K562 (cell line): ENCODE results near the gene TOM1L2. TPM values are rescaled to one million over a fixed set of nuclear protein-coding genes. Genes with fewer than 3 reads are reported as not detected.

ENCODE experiments used
- BCL6 ChIP-seq: fragments of 250-450 bp; sonication (Bioruptor Pico); IDR thresholded peaks from 2 replicates; pipeline ENCODE4 v1.4.0; 2020
- CHCHD3 ChIP-seq: fragments of 250-450 bp; sonication (Bioruptor Pico); IDR thresholded peaks from 2 replicates; pipeline ENCODE4 v2.1.2; 2022; ENCODE audit warnings: mild to moderate bottlenecking
- COPS2 ChIP-seq: fragments of 450-650 bp; conservative IDR thresholded peaks from 2 replicates; pipeline ENCODE4 v1.6.1; 2016; ENCODE audit warnings: mild to moderate bottlenecking, moderate library complexity
- CXXC5 ChIP-seq: fragments of 250-450 bp; sonication (Bioruptor Pico); IDR thresholded peaks from 2 replicates; pipeline ENCODE4 v1.8.0; 2022; ENCODE audit warnings: inconsistent platforms, mild to moderate bottlenecking, moderate library complexity
- EHMT2 ChIP-seq: fragments of 450-650 bp; IDR thresholded peaks from 2 replicates; pipeline ENCODE4 v1.6.1; 2018; ENCODE audit warnings: antibody characterized with exemption
- ESRRB ChIP-seq: fragments of 250-450 bp; sonication (Bioruptor Pico); IDR thresholded peaks from 2 replicates; pipeline ENCODE4 v1.5.0; 2020; ENCODE audit warnings: mild to moderate bottlenecking, moderate library complexity, borderline replicate concordance
- GABPB2 ChIP-seq: fragments of 250-450 bp; sonication (Bioruptor Pico); conservative IDR thresholded peaks from 2 replicates; pipeline ENCODE4 v1.5.1; 2021; ENCODE audit warnings: mild to moderate bottlenecking
- MAFF ChIP-seq: IDR thresholded peaks from 2 replicates; pipeline ENCODE4 v1.6.1; 2012; ENCODE audit warnings: low read length, improper control_type of control experiment
- MXI1 ChIP-seq: IDR thresholded peaks from 2 replicates; pipeline ENCODE4 v1.6.1; 2011; ENCODE audit warnings: low read depth, mild to moderate bottlenecking, improper control_type of control experiment, low read length
- NR3C1 ChIP-seq: sonication (generic); formaldehyde crosslinking; IDR thresholded peaks from 2 replicates; pipeline ENCODE4 v1.8.1; 2022; ENCODE audit warnings: missing genetic modification reagents
- POLR3G ChIP-seq: IDR thresholded peaks from 2 replicates; pipeline ENCODE4 v1.6.1; 2011; ENCODE audit not compliant: insufficient read length, insufficient replicate concordance; ENCODE audit errors: extremely low read depth
- PRMT5 ChIP-seq: sonication (generic); formaldehyde crosslinking; IDR thresholded peaks from 2 replicates; pipeline ENCODE4 v1.5.0; 2020; ENCODE audit warnings: missing genetic modification reagents
- SAP30 ChIP-seq: fragments of 200-600 bp; sonication (generic); IDR thresholded peaks from 2 replicates; pipeline ENCODE4 v1.6.1; 2012; ENCODE audit warnings: borderline replicate concordance, low read depth, mild to moderate bottlenecking, moderate library complexity, low read length, control low read depth, inconsistent platforms; ENCODE audit not compliant: insufficient read depth, poor library complexity, severe bottlenecking
- SMARCE1 ChIP-seq: fragments of 450-650 bp; IDR thresholded peaks from 2 replicates; pipeline ENCODE4 v1.7.1; 2016; ENCODE audit warnings: mild to moderate bottlenecking
- SOX6 ChIP-seq: fragments of 450-650 bp; IDR thresholded peaks from 2 replicates; pipeline ENCODE4 v1.6.1; 2014; ENCODE audit warnings: mild to moderate bottlenecking
- ZKSCAN8 ChIP-seq: fragments of 200-800 bp; sonication (Bioruptor generic); IDR thresholded peaks from 2 replicates; pipeline ENCODE4 v1.6.1; 2016; ENCODE audit warnings: missing genetic modification characterization, missing compliant biosample characterization
- ZNF197 ChIP-seq: fragments of 200-800 bp; sonication (Bioruptor generic); IDR thresholded peaks from 2 replicates; pipeline ENCODE4 v1.6.1; 2016; ENCODE audit warnings: low read depth, missing genetic modification characterization, missing compliant biosample characterization
- ZNF232 ChIP-seq: sonication (generic); formaldehyde crosslinking; IDR thresholded peaks from 2 replicates; pipeline ENCODE4 v1.8.0; 2022; ENCODE audit warnings: mild to moderate bottlenecking, missing genetic modification reagents
- ZNF239 ChIP-seq: fragments of 250-450 bp; sonication (Bioruptor Pico); IDR thresholded peaks from 2 replicates; pipeline ENCODE4 v1.4.0; 2020; ENCODE audit warnings: mild to moderate bottlenecking
- ZNF76 ChIP-seq: fragments of 250-450 bp; sonication (Bioruptor Pico); IDR thresholded peaks from 2 replicates; pipeline ENCODE4 v1.4.0; 2020; ENCODE audit warnings: mild to moderate bottlenecking, moderate library complexity, borderline replicate concordance
- ZNF766 ChIP-seq: fragments of 200-800 bp; sonication (Bioruptor generic); conservative IDR thresholded peaks from 2 replicates; pipeline ENCODE4 v1.6.1; 2016; ENCODE audit warnings: missing genetic modification characterization, missing compliant biosample characterization
- polyA plus RNA-seq, 8 experiments: library from polyadenylated mRNA; depleted of rRNA in 4 of 8; stranded (reverse) in 5 of 8; unstranded in 3 of 8; fragments of >200 nt; fragmentation: Nextera tagmentation in 2 of 8; fragmentation: Illumina TruSeq in 1 of 8; extraction: Ambion mirVana in 2 of 8; extraction: Trizol in 1 of 8; gene quantifications; 2 replicates each; pipeline versions ENCODE4 v1.2.1 to v1.2.3, GENCODE V29; 2011 to 2014; ENCODE audit warnings: inconsistent platforms in 1 of 8, missing spikeins in 1 of 8
- total RNA-seq, 7 experiments: library from RNA; depleted of rRNA in 6 of 7; stranded (reverse); fragments of >200 nt in 6 of 7; fragmentation: Illumina TruSeq in 2 of 7; extraction: Trizol in 2 of 7; gene quantifications; 2 replicates each; pipeline versions ENCODE4 v1.2.1 to v1.2.3, GENCODE V29; 2011 to 2021; ENCODE audit warnings: low replicate concordance in 1 of 7
- TF ChIP-seq, protein P1 (sequence below): fragments of 250-450 bp; sonication (Bioruptor Pico); IDR thresholded peaks from 2 replicates; pipeline ENCODE4 v1.4.0; 2020; ENCODE audit warnings: mild to moderate bottlenecking, moderate library complexity, borderline replicate concordance
- TF ChIP-seq, protein P2 (sequence below): IDR thresholded peaks from 2 replicates; pipeline ENCODE4 v1.6.1; 2016; ENCODE audit warnings: missing genetic modification characterization, missing compliant biosample characterization

TOM1L2 gene
- total and polyA plus RNA-seq, 9 of the 15 experiments (the other 6 are each of a cell fraction or from before 2014, with no cell fraction given): 0.07 to 6.0 (median 2.5) TPM

GRCh38 chr17:17839791-17840707 lies 132.2 kb downstream of the TOM1L2 start (continued):
- no peak for TF ChIP-seq SAP30
- no peak for TF ChIP-seq ZKSCAN8
- TF ChIP-seq POLR3G: no peak
- TF ChIP-seq, protein P1, sequence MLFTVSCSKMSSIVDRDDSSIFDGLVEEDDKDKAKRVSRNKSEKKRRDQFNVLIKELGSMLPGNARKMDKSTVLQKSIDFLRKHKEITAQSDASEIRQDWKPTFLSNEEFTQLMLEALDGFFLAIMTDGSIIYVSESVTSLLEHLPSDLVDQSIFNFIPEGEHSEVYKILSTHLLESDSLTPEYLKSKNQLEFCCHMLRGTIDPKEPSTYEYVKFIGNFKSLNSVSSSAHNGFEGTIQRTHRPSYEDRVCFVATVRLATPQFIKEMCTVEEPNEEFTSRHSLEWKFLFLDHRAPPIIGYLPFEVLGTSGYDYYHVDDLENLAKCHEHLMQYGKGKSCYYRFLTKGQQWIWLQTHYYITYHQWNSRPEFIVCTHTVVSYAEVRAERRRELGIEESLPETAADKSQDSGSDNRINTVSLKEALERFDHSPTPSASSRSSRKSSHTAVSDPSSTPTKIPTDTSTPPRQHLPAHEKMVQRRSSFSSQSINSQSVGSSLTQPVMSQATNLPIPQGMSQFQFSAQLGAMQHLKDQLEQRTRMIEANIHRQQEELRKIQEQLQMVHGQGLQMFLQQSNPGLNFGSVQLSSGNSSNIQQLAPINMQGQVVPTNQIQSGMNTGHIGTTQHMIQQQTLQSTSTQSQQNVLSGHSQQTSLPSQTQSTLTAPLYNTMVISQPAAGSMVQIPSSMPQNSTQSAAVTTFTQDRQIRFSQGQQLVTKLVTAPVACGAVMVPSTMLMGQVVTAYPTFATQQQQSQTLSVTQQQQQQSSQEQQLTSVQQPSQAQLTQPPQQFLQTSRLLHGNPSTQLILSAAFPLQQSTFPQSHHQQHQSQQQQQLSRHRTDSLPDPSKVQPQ: peak; percentile 24; the same call in 1 of the 2 replicates
- TF ChIP-seq, protein P2, sequence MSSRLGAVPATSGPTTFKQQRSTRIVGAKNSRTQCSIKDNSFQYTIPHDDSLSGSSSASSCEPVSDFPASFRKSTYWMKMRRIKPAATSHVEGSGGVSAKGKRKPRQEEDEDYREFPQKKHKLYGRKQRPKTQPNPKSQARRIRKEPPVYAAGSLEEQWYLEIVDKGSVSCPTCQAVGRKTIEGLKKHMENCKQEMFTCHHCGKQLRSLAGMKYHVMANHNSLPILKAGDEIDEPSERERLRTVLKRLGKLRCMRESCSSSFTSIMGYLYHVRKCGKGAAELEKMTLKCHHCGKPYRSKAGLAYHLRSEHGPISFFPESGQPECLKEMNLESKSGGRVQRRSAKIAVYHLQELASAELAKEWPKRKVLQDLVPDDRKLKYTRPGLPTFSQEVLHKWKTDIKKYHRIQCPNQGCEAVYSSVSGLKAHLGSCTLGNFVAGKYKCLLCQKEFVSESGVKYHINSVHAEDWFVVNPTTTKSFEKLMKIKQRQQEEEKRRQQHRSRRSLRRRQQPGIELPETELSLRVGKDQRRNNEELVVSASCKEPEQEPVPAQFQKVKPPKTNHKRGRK (tag): no peak
- TF ChIP-seq CHCHD3 (CRISPR knock-in tag): no peak
- TF ChIP-seq MXI1: no peak
- TF ChIP-seq ZNF766 (CRISPR knock-in tag): no peak
- TF ChIP-seq MAFF: no peak
- no peak for TF ChIP-seq EHMT2
- TF ChIP-seq COPS2: no peak
- TF ChIP-seq SOX6: no peak
- no peak for TF ChIP-seq PRMT5 (CRISPR knock-in tag)
- peak; percentile 79; the same call in 1 of the 2 replicates for TF ChIP-seq ZNF76
- TF ChIP-seq ESRRB: no peak
- peak; percentile 13; the same call in 1 of the 2 replicates for TF ChIP-seq SMARCE1
- TF ChIP-seq ZNF239 (CRISPR knock-in tag): no peak; the same call in 1 of the 2 replicates
- TF ChIP-seq CXXC5: peak; percentile 85
- TF ChIP-seq ZNF232 (CRISPR knock-in tag): no peak
- no peak for TF ChIP-seq NR3C1 (CRISPR knock-in tag)
- 0 out of 2 replicates have a peak, but pooled peaks have one; percentile 31 for TF ChIP-seq ZNF197 (CRISPR knock-in tag)
- TF ChIP-seq BCL6 (CRISPR knock-in tag): 0 out of 2 replicates have a peak, but pooled peaks have one; percentile 26
- no peak for TF ChIP-seq GABPB2 (CRISPR knock-in tag)
